Gastroesophageal sphincter (tissue), 4 donors: Measurements from ENCODE around the gene RAPSN. TPM values are rescaled to one million over a fixed set of nuclear protein-coding genes. Genes with fewer than 3 reads are reported as not detected.
A peak's percentile ranks its signal among the peaks of the same experiment; 100 is the strongest.

Experiments
- ATAC-seq: fragments of 150-250 bp; one replicate; pipeline ENCODE4 v1.9.1; 2016; ENCODE audit warnings: mild to moderate bottlenecking, moderate library complexity
- H3K27ac ChIP-seq, 4 donors: fragments of 200-600 bp; sonication (generic) in 3 of 4; 1 replicate in 3 of 4; 2 replicates in 1 of 4; pipeline ENCODE4 v1.5.1; 2016 to 2019
- H3K27me3 ChIP-seq: fragments of 200-600 bp; sonication (generic); one replicate; pipeline ENCODE4 v1.5.1; 2019
- H3K36me3 ChIP-seq, 2 donors: fragments of 200-600 bp; sonication (generic); one replicate each; pipeline ENCODE4 v1.5.1; 2019; ENCODE audit warnings: control low read depth in 1 of 2
- H3K4me1 ChIP-seq, 3 donors: fragments of 200-600 bp; sonication (generic); 1 replicate in 2 of 3; 2 replicates in 1 of 3; pipeline ENCODE4 v1.5.1; 2016 to 2019; ENCODE audit warnings: control low read depth in 2 of 3
- H3K4me3 ChIP-seq, 2 donors: fragments of 200-600 bp; sonication (generic); one replicate each; pipeline ENCODE4 v1.5.1; 2019; ENCODE audit warnings: mild to moderate bottlenecking in 1 of 2, moderate library complexity in 1 of 2
- H3K9me3 ChIP-seq, 3 donors: fragments of 200-600 bp; sonication (generic); one replicate each; pipeline ENCODE4 v1.5.1; 2017 to 2019; ENCODE audit warnings: control low read depth in 2 of 3
- EP300 ChIP-seq: sonication (generic); formaldehyde crosslinking; IDR thresholded peaks from one replicate; pipeline ENCODE4 v1.6.1; 2017; ENCODE audit warnings: antibody characterized with exemption, mild to moderate bottlenecking
- POLR2A ChIP-seq, 2 donors: fragments of 450-650 bp; IDR thresholded peaks; one replicate each; pipeline ENCODE4 v1.6.1; 2017; ENCODE audit warnings: antibody characterized with exemption in 2 of 2, mild to moderate bottlenecking in 2 of 2, moderate library complexity in 1 of 2
- POLR2AphosphoS5 ChIP-seq: sonication (generic); formaldehyde crosslinking; IDR thresholded peaks from one replicate; pipeline ENCODE4 v1.6.1; 2017; ENCODE audit warnings: antibody characterized with exemption
- WGBS, 2 donors: methylation state at CpG; one replicate each; pipeline ENCODE4 v1.1.5; 2018; ENCODE audit warnings: low coverage in 1 of 2; 5-methylcytosine and 5-hydroxymethylcytosine counted together
- total RNA-seq, 4 donors: library from RNA; depleted of rRNA; stranded (reverse); fragments of >200 nt; gene quantifications; one replicate each; pipeline ENCODE4 v1.1.0, GENCODE V29; 2016
- TF ChIP-seq, protein P1 (sequence below), 4 experiments: fragments of 200-600 bp in 2 of 4; fragments of 450-650 bp in 2 of 4; sonication (generic) in 1 of 4; IDR thresholded peaks; one replicate each; pipeline ENCODE4 v1.5.1; 2017 to 2019; ENCODE audit warnings: antibody characterized with exemption in 4 of 4, mild to moderate bottlenecking in 2 of 4, moderate library complexity in 2 of 4

Gene RAPSN
- total RNA-seq, 4 donors from 2014 or later: 0.23 to 0.27 TPM; not detected in 2

DNA sequence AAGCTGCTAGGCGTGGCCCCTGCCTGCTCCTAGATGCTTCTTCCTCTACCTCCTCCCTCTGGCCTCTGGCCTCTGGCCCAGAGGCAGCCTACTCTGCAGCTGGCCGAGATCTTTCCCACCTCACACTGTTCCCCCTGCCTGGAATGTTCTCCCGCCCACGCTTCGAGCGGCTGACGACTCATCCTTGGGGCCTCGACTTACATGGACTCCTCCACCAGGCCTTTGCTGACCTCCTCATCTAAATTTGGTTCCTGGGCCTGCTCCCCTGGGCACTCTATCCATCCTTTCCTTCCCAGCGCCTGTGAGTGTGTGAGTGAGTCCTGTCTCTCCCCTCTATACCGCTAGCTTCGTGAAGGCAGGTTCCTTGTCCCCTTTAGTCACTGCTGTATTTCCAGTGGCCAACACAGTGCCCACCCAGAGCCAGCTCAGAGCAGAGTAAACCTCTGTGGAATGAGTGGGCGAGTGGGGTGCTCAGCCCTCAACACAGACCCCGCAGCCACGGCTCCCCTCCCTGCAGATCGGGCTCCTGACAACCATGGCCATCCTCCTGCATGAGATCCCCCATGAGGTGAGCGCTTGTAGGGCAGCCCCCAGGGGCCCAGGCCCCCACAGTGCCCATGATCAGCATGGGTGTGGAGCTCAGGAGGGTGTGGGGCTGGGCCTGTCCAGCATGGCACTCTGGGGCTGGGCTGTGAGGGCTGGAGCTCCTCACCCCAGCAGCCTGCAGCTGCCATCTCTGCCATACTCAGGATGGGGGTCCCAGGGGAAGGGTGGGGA lies 34.8 kb downstream of the RAPSN start:
- peak; percentile 45 for ATAC-seq
- TF ChIP-seq POLR2AphosphoS5: no peak
- no peak for TF ChIP-seq EP300
- no peak for TF ChIP-seq POLR2A (IDR thresholded peaks at IDR 0.05)
- TF ChIP-seq, protein P1, sequence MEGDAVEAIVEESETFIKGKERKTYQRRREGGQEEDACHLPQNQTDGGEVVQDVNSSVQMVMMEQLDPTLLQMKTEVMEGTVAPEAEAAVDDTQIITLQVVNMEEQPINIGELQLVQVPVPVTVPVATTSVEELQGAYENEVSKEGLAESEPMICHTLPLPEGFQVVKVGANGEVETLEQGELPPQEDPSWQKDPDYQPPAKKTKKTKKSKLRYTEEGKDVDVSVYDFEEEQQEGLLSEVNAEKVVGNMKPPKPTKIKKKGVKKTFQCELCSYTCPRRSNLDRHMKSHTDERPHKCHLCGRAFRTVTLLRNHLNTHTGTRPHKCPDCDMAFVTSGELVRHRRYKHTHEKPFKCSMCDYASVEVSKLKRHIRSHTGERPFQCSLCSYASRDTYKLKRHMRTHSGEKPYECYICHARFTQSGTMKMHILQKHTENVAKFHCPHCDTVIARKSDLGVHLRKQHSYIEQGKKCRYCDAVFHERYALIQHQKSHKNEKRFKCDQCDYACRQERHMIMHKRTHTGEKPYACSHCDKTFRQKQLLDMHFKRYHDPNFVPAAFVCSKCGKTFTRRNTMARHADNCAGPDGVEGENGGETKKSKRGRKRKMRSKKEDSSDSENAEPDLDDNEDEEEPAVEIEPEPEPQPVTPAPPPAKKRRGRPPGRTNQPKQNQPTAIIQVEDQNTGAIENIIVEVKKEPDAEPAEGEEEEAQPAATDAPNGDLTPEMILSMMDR (IDR thresholded peaks at IDR 0.05): no peak
- Histone ChIP-seq H3K36me3 (peaks cover 0 to 79% of the 10 kb centered on the region in 2 donors), H3K4me1 (peaks cover 7 to 77% (median 58%) of the 10 kb centered on the region in 3 donors), H3K27ac (peak overlapping the region in 3 of 4 donors; percentile 91 to 98 (median 96)), H3K9me3 (no peaks in the 10 kb centered on the region), H3K4me3 (no peak overlapping the region), H3K27me3 (no peaks in the 10 kb centered on the region)
- WGBS, 2 donors: 30 to 44% methylated on average over 8 to 9 of the region's 16 CpGs

DNA sequence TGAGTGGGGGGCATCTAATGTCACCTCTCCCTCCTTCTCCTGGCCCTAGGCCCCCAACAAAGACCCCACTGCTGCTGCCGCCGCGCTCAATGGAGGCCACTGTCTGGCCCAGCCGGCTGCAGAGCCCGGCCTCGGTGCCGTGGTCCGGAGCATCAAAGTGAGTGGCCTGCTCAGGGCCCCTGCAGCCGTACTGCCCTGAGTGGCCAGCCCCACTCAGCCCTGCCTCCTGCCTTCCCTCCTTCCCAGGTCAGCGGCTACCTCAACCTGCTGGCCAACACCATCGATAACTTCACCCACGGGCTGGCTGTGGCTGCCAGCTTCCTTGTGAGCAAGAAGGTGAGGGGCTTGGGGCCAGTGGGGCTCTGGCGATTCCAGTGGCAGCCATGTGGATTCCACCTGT lies 35.6 kb downstream of the RAPSN start:
- Histone ChIP-seq H3K4me3 (no peak overlapping the region), H3K27me3 (no peaks in the 10 kb centered on the region), H3K9me3 (no peaks in the 10 kb centered on the region), H3K36me3 (peaks cover 0 to 71% of the 10 kb centered on the region in 2 donors), H3K4me1 (peaks cover 7 to 80% (median 58%) of the 10 kb centered on the region in 3 donors), H3K27ac (peak overlapping the region in 3 of 4 donors; percentile 91 to 98 (median 96))
- no peak for TF ChIP-seq POLR2AphosphoS5
- no peak for TF ChIP-seq POLR2A (IDR thresholded peaks at IDR 0.05)
- TF ChIP-seq, protein P1 (IDR thresholded peaks at IDR 0.05): no peak
- TF ChIP-seq EP300: no peak
- no peak for ATAC-seq
- WGBS, 2 donors: 87 to 90% methylated on average over 3 to 8 of the region's 13 CpGs

DNA sequence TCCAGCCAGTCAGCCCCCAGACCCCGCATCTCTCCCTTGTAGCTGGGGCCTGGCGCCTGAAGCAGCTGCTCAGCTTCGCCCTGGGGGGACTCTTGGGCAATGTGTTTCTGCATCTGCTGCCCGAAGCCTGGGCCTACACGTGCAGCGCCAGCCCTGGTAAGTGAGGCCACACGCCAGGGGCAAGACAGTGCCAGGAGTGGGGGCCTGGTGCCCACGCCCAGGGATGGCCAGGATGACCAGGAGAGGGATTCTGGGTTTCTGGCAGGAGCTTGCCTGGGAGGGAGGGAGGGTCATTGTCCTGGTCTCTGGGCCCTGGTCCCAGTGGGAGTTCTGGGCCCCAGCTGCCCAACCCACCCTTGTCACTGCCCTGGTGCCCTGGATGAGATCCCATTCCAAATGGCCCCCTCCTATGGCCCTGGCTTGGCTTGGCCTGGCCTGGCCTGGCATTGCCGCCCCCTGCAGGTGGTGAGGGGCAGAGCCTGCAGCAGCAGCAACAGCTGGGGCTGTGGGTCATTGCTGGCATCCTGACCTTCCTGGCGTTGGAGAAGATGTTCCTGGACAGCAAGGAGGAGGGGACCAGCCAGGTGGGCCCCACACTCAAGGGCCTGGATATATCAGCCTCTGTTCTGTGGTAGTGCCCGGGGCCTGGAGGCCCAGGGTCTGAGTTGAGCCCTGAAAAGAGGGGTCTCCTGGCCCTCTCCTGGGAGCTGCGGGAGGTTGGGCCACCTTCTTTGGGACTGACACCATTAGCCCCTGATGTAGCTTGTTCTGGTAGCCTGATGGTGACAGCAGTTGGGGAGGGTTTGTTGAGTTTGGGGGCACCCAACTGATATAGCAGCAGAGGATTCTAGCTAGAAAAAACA lies 36.8 kb downstream of the RAPSN start:
- no peaks in the 10 kb centered on the region for H3K9me3 ChIP-seq
- peak overlapping the region in 3 of 4 donors; percentile 94 to 96 (median 95) for H3K27ac ChIP-seq

DNA sequence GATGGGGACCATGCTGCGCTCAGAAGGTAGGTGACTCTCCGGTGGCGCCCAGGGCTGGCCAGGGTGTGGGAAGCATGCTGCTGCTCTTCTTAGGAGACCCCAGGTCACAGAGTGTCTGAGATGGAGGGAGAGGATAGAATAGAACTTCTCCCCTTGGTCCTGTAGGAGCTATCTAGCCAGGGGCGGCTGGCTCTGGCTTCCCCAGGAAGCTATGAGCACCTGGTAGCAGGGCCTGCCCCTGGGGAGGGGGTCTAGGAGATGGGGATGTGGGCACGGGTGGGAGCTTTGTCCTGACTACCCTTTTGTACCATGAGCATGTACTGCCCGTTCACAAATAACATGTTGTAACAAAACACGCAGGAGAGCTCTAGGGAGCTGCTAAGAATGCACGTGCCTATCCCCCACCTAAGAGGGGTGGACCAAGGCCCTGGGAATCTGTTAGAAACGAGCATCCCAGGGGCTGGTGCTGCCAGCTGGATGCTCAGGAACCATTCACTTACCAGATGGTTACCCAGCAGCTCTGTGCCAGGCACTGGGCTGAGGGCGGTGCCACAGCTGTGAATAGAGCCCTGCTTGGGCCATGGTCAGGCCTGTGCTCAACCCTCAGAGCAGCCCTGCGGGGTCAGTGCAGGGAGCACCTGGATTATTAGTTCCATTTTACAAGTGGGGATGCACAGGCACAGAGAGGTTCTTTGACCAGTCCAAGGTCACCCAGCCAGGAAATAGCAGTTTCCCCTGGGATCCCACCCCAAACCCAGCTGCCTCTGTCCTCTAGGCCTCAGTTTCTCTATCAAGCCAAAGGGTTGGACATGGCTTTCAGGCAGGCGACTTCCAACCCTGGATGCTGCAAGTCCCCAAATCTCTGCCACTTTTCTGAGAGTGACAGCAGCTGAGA lies 38.3 kb downstream of the RAPSN start:
- H3K4me1 ChIP-seq: peaks cover 5 to 78% (median 51%) of the 10 kb centered on the region in 3 donors
- no peaks in the 10 kb centered on the region for H3K27me3 ChIP-seq
- peaks cover 0 to 55% of the 10 kb centered on the region in 2 donors for H3K36me3 ChIP-seq
- H3K4me3 ChIP-seq: peak overlapping the region in 1 of 2 donors; percentile 89
- 80 to 100% methylated on average over 1 to 3 of the region's 12 CpGs for WGBS, 2 donors
- no peaks in the 10 kb centered on the region for H3K9me3 ChIP-seq
- peak overlapping the region in 3 of 4 donors; percentile 94 to 96 (median 95) for H3K27ac ChIP-seq
- TF ChIP-seq EP300: no peak
- TF ChIP-seq, protein P1 (IDR thresholded peaks at IDR 0.05): no peak
- TF ChIP-seq POLR2AphosphoS5: no peak
- TF ChIP-seq POLR2A (IDR thresholded peaks at IDR 0.05): no peak
- ATAC-seq: no peak

More for the DNA sequence above, 36.8 kb downstream of the RAPSN start:
- H3K4me1 ChIP-seq: peaks cover 7 to 88% (median 64%) of the 10 kb centered on the region in 3 donors
- no CpG with 5 or more reads among the region's 12 CpGs for WGBS, 2 donors
- no peak for TF ChIP-seq POLR2AphosphoS5
- TF ChIP-seq, protein P1 (IDR thresholded peaks at IDR 0.05): peak in 3 of 4 experiments; percentile 51 to 70 (median 63)
- ATAC-seq: no peak
- no peak overlapping the region for H3K4me3 ChIP-seq
- peaks cover 0 to 60% of the 10 kb centered on the region in 2 donors for H3K36me3 ChIP-seq
- H3K27me3 ChIP-seq: no peaks in the 10 kb centered on the region
